Urinary bladder (tissue), 4 donors: ENCODE results near the gene HEPH. TPM values are rescaled to one million over a fixed set of nuclear protein-coding genes. Genes with fewer than 3 reads are reported as not detected.
"Not testable (repeated sequence)": the region's sequence is repeated elsewhere in the genome, so short reads cannot be mapped to it uniquely, and the experiment has no call there.

Experiments
- DNase-seq: peaks from one replicate; pipeline ENCODE4 v3.0.0-alpha.2; 2015; ENCODE audit errors: extremely low spot score
- H3K27ac ChIP-seq: one replicate; pipeline ENCODE4 v1.5.1; 2013; ENCODE audit warnings: low read depth, mild to moderate bottlenecking, moderate library complexity
- H3K36me3 ChIP-seq: one replicate; pipeline ENCODE4 v1.6.1; 2013; ENCODE audit warnings: mild to moderate bottlenecking, moderate library complexity; ENCODE audit not compliant: insufficient read depth
- H3K4me1 ChIP-seq: one replicate; pipeline ENCODE4 v1.6.1; 2013; ENCODE audit warnings: mild to moderate bottlenecking, moderate library complexity; ENCODE audit not compliant: insufficient read depth
- H3K4me3 ChIP-seq: one replicate; pipeline ENCODE4 v1.5.1; 2013; ENCODE audit warnings: low read depth, low read length
- WGBS: extraction: QIAGEN DNeasy Blood & Tissue Kit; methylation state at CpG from one replicate; pipeline ENCODE4 v1.1.7; 2013; 5-methylcytosine and 5-hydroxymethylcytosine counted together
- polyA plus RNA-seq: library from polyadenylated mRNA; stranded (reverse); fragments of 200-250 nt; gene quantifications from one replicate; pipeline ENCODE4 v1.2.3, GENCODE V29; 2013
- total RNA-seq: library from RNA; depleted of rRNA; stranded (reverse); fragments of >200 nt; gene quantifications from one replicate; pipeline ENCODE4 v1.2.3, GENCODE V29; 2014
- donor health status: healthy with polysubstance abuse.
- donor health status: healthy.

HEPH gene
- 48.4 TPM for total RNA-seq
- 31.3 TPM for polyA plus RNA-seq

- WGBS = 10% methylated on average over 3 of the region's 3 CpGs
- no peak for DNase-seq
- H3K27ac ChIP-seq = no peak within 1 kb of the TSS
Measured at GRCh38 chrX:66163849-66164411, at the start of gene HEPH. HEPH (plus strand) TSS chrX:66164247; CDS start chrX:66170571, 6,324 bp downstream.

GRCh38 chrX:66118722-66119121, 45.3 kb upstream of the HEPH start:
- not testable (repeated sequence) for H3K4me3 ChIP-seq, H3K36me3 ChIP-seq, H3K4me1 ChIP-seq, H3K27ac ChIP-seq, DNase-seq
- WGBS = 91% methylated on average over 6 of the region's 6 CpGs

More at GRCh38 chrX:66163849-66164411, at the start of gene HEPH:
- Histone ChIP-seq H3K36me3 (no peaks in the 10 kb centered on the region), H3K4me1 (no peaks in the 10 kb centered on the region), H3K4me3 (peak within 1 kb of the TSS; percentile 25)

- WGBS = 88% methylated on average over 2 of the region's 2 CpGs
- not testable (repeated sequence) for DNase-seq, H3K36me3 ChIP-seq, H3K4me1 ChIP-seq, H3K27ac ChIP-seq, H3K4me3 ChIP-seq
Measured at GRCh38 chrX:66121354-66121753, 42.7 kb upstream of the HEPH start.

- Histone ChIP-seq H3K27ac (no peak overlapping the region), H3K4me3 (no peak overlapping the region), H3K4me1 (no peaks in the 10 kb centered on the region), H3K36me3 (no peaks in the 10 kb centered on the region)
- 60% methylated on average over 3 of the region's 3 CpGs for WGBS
- DNase-seq = no peak
Measured at GRCh38 chrX:66126662-66127061, 37.4 kb upstream of the HEPH start.

- H3K27ac ChIP-seq = no peak overlapping the region
- no peaks in the 10 kb centered on the region for H3K4me1 ChIP-seq
- no peak overlapping the region for H3K4me3 ChIP-seq
- H3K36me3 ChIP-seq = no peaks in the 10 kb centered on the region
- no peak for DNase-seq
Measured at GRCh38 chrX:66130469-66130868, 33.6 kb upstream of the HEPH start.

GRCh38 chrX:66135284-66135683, 28.8 kb upstream of the HEPH start:
- H3K27ac ChIP-seq, H3K36me3 ChIP-seq, H3K4me1 ChIP-seq, H3K4me3 ChIP-seq, DNase-seq: not testable (repeated sequence)
- 90% methylated on average over 4 of the region's 4 CpGs for WGBS

- Histone ChIP-seq H3K27ac (no peak overlapping the region), H3K36me3 (no peaks in the 10 kb centered on the region), H3K4me3 (no peak overlapping the region), H3K4me1 (no peaks in the 10 kb centered on the region)
- DNase-seq = no peak
- WGBS = 81% methylated on average over 1 of the region's 1 CpG
Measured at GRCh38 chrX:66142351-66142750, 21.7 kb upstream of the HEPH start.

- no peaks in the 10 kb centered on the region for H3K36me3 ChIP-seq
- no peak overlapping the region for H3K27ac ChIP-seq
- H3K4me1 ChIP-seq = no peaks in the 10 kb centered on the region
- DNase-seq = no peak
- WGBS = 67% methylated on average over 2 of the region's 2 CpGs
- H3K4me3 ChIP-seq = no peak overlapping the region
Measured at GRCh38 chrX:66144258-66144657, 19.8 kb upstream of the HEPH start.

- 86% methylated on average over 1 of the region's 1 CpG for WGBS
Measured at GRCh38 chrX:66149519-66149918, 14.5 kb upstream of the HEPH start.

GRCh38 chrX:66150163-66150562, 13.9 kb upstream of the HEPH start:
- no peaks in the 10 kb centered on the region for H3K4me1 ChIP-seq
- H3K27ac ChIP-seq = no peak overlapping the region

More at GRCh38 chrX:66149519-66149918, 14.5 kb upstream of the HEPH start:
- H3K27ac ChIP-seq = no peak overlapping the region
- H3K36me3 ChIP-seq = no peaks in the 10 kb centered on the region
- no peak overlapping the region for H3K4me3 ChIP-seq
- no peak for DNase-seq
- no peaks in the 10 kb centered on the region for H3K4me1 ChIP-seq

GRCh38 chrX:66162331-66162822, 1.7 kb upstream of the HEPH start:
- DNase-seq = no peak
- Histone ChIP-seq H3K27ac (no peak overlapping the region), H3K36me3 (no peaks in the 10 kb centered on the region), H3K4me3 (no peak overlapping the region), H3K4me1 (no peaks in the 10 kb centered on the region)
- 82% methylated on average over 2 of the region's 2 CpGs for WGBS

More at GRCh38 chrX:66150163-66150562, 13.9 kb upstream of the HEPH start:
- H3K36me3 ChIP-seq = no peaks in the 10 kb centered on the region
- no peak overlapping the region for H3K4me3 ChIP-seq
- DNase-seq = no peak

- 80% methylated on average over 1 of the region's 1 CpG for WGBS
- Histone ChIP-seq H3K27ac (no peak overlapping the region), H3K4me1 (no peaks in the 10 kb centered on the region), H3K36me3 (no peaks in the 10 kb centered on the region), H3K4me3 (no peak overlapping the region)
- DNase-seq = no peak
Measured at GRCh38 chrX:66163447-66163846, 600 bp upstream of the HEPH start.

- DNase-seq = no peak
- no peak overlapping the region for H3K27ac ChIP-seq
- 9% methylated on average over 3 of the region's 3 CpGs for WGBS
- H3K36me3 ChIP-seq = no peaks in the 10 kb centered on the region
- H3K4me3 ChIP-seq = peak overlapping the region; percentile 25
- no peaks in the 10 kb centered on the region for H3K4me1 ChIP-seq
Measured at GRCh38 chrX:66164470-66164869, 423 bp downstream of the HEPH start.

- Histone ChIP-seq H3K4me1 (no peaks in the 10 kb centered on the region), H3K4me3 (peak overlapping the region; percentile 25), H3K27ac (no peak overlapping the region), H3K36me3 (no peaks in the 10 kb centered on the region)
- no peak for DNase-seq
- WGBS = 25% methylated on average over 2 of the region's 2 CpGs
Measured at GRCh38 chrX:66164931-66165330, 884 bp downstream of the HEPH start.

GRCh38 chrX:66166671-66167070, 2.6 kb downstream of the HEPH start:
- Histone ChIP-seq H3K36me3 (no peaks in the 10 kb centered on the region), H3K4me1 (no peaks in the 10 kb centered on the region), H3K4me3 (no peak overlapping the region), H3K27ac (no peak overlapping the region)
- no peak for DNase-seq
